Naive thymus-derived CD4-positive, alpha-beta T cell (primary cell): ENCODE measurements around the gene PRR14. TPM values are rescaled to one million over a fixed set of nuclear protein-coding genes. Genes with fewer than 3 reads are reported as not detected.
"Not testable (repeated sequence)": the region's sequence is repeated elsewhere in the genome, so short reads cannot be mapped to it uniquely, and the experiment has no call there.

Experiments used
- ATAC-seq: fragments of 150-1000 bp; cut with Tn5 transposase; 2 replicates; pipeline ENCODE4 v1.10.0; 2021; ENCODE audit warnings: mild to moderate bottlenecking, moderate library complexity
- CTCF ChIA-PET: fragments of 350-600 bp; sonication (Branson Sonifier 250); formaldehyde crosslinking; loops from one replicate; lab custom pipeline; 2021; ENCODE audit warnings: antibody characterized with exemption; lab: Charles Lee
- POLR2A ChIA-PET: fragments of 350-600 bp; sonication (Branson Sonifier 250); formaldehyde crosslinking; loops from one replicate; lab custom pipeline; 2021; ENCODE audit warnings: antibody characterized with exemption, inconsistent platforms; lab: Charles Lee
- DNase-seq, 9 donors: peaks; one replicate each; pipeline versions ENCODE4 v3.0.0 to v3.0.0-alpha.2; 2020 to 2022; ENCODE audit warnings: mixed read lengths in 1 of 9
- H3K27ac ChIP-seq: one replicate; pipeline ENCODE4 v1.7.0; 2013; ENCODE audit warnings: mild to moderate bottlenecking, low read depth, low read length, moderate library complexity
- H3K27me3 ChIP-seq, 2 donors: one replicate each; pipeline ENCODE4 v1.7.0; 2013; ENCODE audit warnings: low read length in 2 of 2, mild to moderate bottlenecking in 2 of 2, moderate library complexity in 2 of 2; ENCODE audit not compliant: control insufficient read depth in 2 of 2, insufficient read depth in 2 of 2
- H3K36me3 ChIP-seq, 3 experiments: 1 replicate in 2 of 3; 2 replicates in 1 of 3; pipeline ENCODE4 v1.7.0; 2013; ENCODE audit warnings: low read length in 3 of 3, mild to moderate bottlenecking in 3 of 3, moderate library complexity in 1 of 3; ENCODE audit not compliant: insufficient read depth in 3 of 3, control insufficient read depth in 2 of 3
- H3K4me1 ChIP-seq, 2 donors: one replicate each; pipeline ENCODE4 v1.7.0; 2013; ENCODE audit warnings: low read length in 2 of 2, mild to moderate bottlenecking in 2 of 2, moderate library complexity in 1 of 2; ENCODE audit not compliant: control insufficient read depth in 2 of 2, insufficient read depth in 2 of 2
- H3K4me3 ChIP-seq: 2 replicates; pipeline ENCODE4 v1.7.0; 2013; ENCODE audit warnings: mild to moderate bottlenecking, low read length
- H3K9me3 ChIP-seq, 3 experiments: 1 replicate in 2 of 3; 2 replicates in 1 of 3; pipeline ENCODE4 v1.7.0; 2013; ENCODE audit warnings: low read length in 3 of 3; ENCODE audit not compliant: control insufficient read depth in 2 of 3
- H3K27ac Mint-ChIP-seq, 9 donors: one replicate each; pipeline ENCODE4 v1.8.0; 2020 to 2022; ENCODE audit warnings: mixed read lengths in 9 of 9, mild to moderate bottlenecking in 8 of 9, moderate library complexity in 5 of 9, inconsistent platforms in 2 of 9
- H3K27me3 Mint-ChIP-seq, 5 donors: one replicate each; pipeline ENCODE4 v1.8.0; 2021 to 2022; ENCODE audit warnings: mixed read lengths in 5 of 5, mild to moderate bottlenecking in 1 of 5
- H3K36me3 Mint-ChIP-seq, 5 donors: one replicate each; pipeline ENCODE4 v1.8.0; 2020 to 2022; ENCODE audit warnings: mixed read lengths in 5 of 5, mild to moderate bottlenecking in 3 of 5, inconsistent platforms in 1 of 5
- H3K4me1 Mint-ChIP-seq, 7 donors: one replicate each; pipeline ENCODE4 v1.8.0; 2020 to 2022; ENCODE audit warnings: mixed read lengths in 7 of 7, mild to moderate bottlenecking in 3 of 7, inconsistent platforms in 1 of 7
- H3K4me3 Mint-ChIP-seq, 10 donors: one replicate each; pipeline ENCODE4 v1.8.0; 2020 to 2022; ENCODE audit warnings: mild to moderate bottlenecking in 10 of 10, mixed read lengths in 10 of 10, moderate library complexity in 6 of 10, inconsistent platforms in 2 of 10
- H3K9me3 Mint-ChIP-seq, 11 donors: one replicate each; pipeline ENCODE4 v1.8.0; 2020 to 2022; ENCODE audit warnings: mixed read lengths in 11 of 11, mild to moderate bottlenecking in 4 of 11, inconsistent platforms in 1 of 11, moderate library complexity in 1 of 11
- intact Hi-C, 2 donors: fragments of 100-400 bp; cut with micrococcal nuclease; formaldehyde crosslinking; loops; one replicate each; pipeline ENCODE4 v1.15.1; 2023
- polyA plus RNA-seq, 2 donors: library from polyadenylated mRNA; unstranded; fragments of 300-500 nt; fragmentation: Illumina TruSeq; gene quantifications; one replicate each; pipeline ENCODE4 v1.2.3, GENCODE V29; 2021
- total RNA-seq, 6 experiments: library from RNA in 5 of 6; stranded (reverse) in 5 of 6; gene quantifications; 1 replicate in 5 of 6; 2 replicates in 1 of 6; pipeline ENCODE4 v1.2.3 and lab custom pipeline; 2021 to 2026

The PRR14 gene
- total and polyA plus RNA-seq, 7 experiments from 2014 or later, result 13.3 to 91.9 (median 69.4) TPM

DNA sequence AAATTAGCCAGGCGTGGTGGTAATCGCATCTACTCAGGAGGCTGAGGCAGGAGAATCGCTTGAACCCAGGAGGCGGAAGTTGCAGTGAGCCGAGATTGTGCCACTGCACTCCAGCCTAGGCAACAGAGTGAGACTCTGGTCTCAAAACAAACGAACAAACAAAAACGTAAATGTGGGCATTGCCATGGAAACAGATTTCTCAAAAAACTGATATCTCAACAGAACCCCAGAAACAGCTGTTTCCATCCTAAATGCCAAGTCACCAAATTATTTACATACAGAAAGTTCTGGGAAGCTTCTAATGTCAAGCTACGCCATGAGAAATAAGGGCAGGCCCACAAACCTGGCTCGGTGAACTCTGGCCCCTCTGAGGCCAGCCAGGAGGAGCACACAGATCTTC, 24.5 kb upstream of the PRR14 start:
- H3K27ac ChIP-seq, result no peak overlapping the region
- ChIA-PET POLR2A (interaction anchor here (0.7 to 1.1 kb wide), 2 partner anchors 16 to 189 kb away, joined by 3 to 5 read pairs; partner anchors contain the start of gene ZNF689), CTCF (interaction anchor here (0.5 to 1.3 kb wide), 2 partner anchors 67 to 196 kb away, joined by 3 read pairs; partner anchors contain the start of gene DCTPP1)
- Mint-ChIP-seq H3K27ac (no peak overlapping the region), H3K4me1 (peaks cover 4 to 16% (median 6%) of the 10 kb centered on the region in 7 donors), H3K27me3 (peaks cover 0 to 15% (median 0%) of the 10 kb centered on the region in 5 donors), H3K36me3 (no peaks in the 10 kb centered on the region), H3K4me3 (no peak overlapping the region), H3K9me3 (no peaks in the 10 kb centered on the region)
- DNase-seq (no peak), ATAC-seq (no peak)
- H3K4me1 ChIP-seq, result no peaks in the 10 kb centered on the region
- H3K4me3 ChIP-seq, result no peak overlapping the region
- H3K36me3 ChIP-seq, result no peaks in the 10 kb centered on the region
- no peaks in the 10 kb centered on the region for H3K9me3 ChIP-seq
- H3K27me3 ChIP-seq, result no peaks in the 10 kb centered on the region
- intact Hi-C loops, result no loop called here

DNA sequence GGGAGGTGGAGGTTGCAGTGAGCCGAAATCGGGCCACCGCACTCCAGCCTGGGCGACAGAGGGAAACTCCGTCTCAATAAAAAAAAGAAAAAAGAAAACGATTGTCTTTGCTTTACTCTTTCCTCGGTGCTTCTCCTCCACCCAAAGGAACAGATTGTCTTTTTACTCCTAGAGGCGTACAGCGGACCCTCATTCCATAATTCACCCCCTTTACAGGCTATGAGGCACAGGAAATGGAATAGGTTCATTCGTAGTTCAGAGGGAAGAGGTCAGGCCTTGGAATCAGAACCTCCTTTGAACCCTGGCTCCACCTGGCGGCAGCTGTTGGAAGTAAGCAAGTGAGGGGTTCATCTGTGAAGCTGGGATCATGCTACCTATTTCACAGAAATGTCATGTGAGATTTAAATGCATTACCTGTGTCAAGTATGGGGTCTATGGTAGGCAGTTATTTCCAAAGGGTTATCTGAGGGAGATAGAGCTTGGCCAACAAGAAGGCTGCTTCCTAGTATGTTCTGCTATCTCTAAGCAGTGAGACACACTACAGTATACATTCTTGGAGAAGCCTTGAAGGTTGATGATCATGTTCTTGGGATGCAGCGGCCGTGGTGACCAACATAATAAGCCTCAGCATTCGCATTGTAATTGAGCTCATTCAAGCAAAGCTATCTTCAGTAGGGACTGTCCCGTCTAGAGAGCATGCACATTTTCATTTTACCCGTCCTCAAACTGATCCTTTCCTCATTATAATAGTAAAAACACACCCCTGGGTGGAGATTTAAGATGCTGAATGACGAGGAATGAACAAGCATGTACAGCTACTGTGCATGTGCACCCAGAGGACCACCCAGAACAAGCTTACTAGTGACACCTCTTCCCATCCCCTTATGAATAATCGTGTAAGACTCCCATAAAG, 21.9 kb upstream of the PRR14 start:
- DNase-seq (peak; percentile 64 to 89 (median 80)), ATAC-seq (peak; percentile 97)
- peaks cover 4 to 12% (median 8%) of the 10 kb centered on the region in 7 donors for H3K4me1 Mint-ChIP-seq
- intact Hi-C loops, result loop anchor here (1.0 to 2.0 kb wide), 9 partner anchors 19 to 586 kb away; partner anchors contain the start of genes DCTPP1 (in 1 of the 2), FBRS (in 1 of the 2), SEPHS2 (in 1 of the 2) and ZNF689 (in 1 of the 2)
- H3K27ac Mint-ChIP-seq, result peak overlapping the region in 8 of 9 donors; percentile 58 to 89 (median 80)
- Histone ChIP-seq H3K36me3 (no peaks in the 10 kb centered on the region), H3K4me3 (peak overlapping the region; percentile 51), H3K27ac (peak overlapping the region; percentile 60), H3K27me3 (no peaks in the 10 kb centered on the region), H3K9me3 (no peaks in the 10 kb centered on the region), H3K4me1 (peaks cover 0 to 3% of the 10 kb centered on the region in 2 donors)
- H3K27me3 Mint-ChIP-seq, result peaks cover 0 to under 1% (median 0%) of the 10 kb centered on the region in 5 donors
- no peaks in the 10 kb centered on the region for H3K9me3 Mint-ChIP-seq
- H3K4me3 Mint-ChIP-seq, result peak overlapping the region; percentile 58 to 85 (median 72)
- ChIA-PET POLR2A (interaction anchor here (0.6 to 1.5 kb wide), 12 partner anchors 15 to 574 kb away, joined by 3 to 6 read pairs (median 4); partner anchors contain the start of genes DCTPP1, FBRS, ZNF688 and ZNF689), CTCF (interaction anchor here (0.6 to 2.9 kb wide), 23 partner anchors 8 to 517 kb away, joined by 3 to 14 read pairs (median 4); partner anchors contain the start of genes DCTPP1, FBRS, PRR14 and ZNF688)
- H3K36me3 Mint-ChIP-seq, result no peaks in the 10 kb centered on the region

DNA sequence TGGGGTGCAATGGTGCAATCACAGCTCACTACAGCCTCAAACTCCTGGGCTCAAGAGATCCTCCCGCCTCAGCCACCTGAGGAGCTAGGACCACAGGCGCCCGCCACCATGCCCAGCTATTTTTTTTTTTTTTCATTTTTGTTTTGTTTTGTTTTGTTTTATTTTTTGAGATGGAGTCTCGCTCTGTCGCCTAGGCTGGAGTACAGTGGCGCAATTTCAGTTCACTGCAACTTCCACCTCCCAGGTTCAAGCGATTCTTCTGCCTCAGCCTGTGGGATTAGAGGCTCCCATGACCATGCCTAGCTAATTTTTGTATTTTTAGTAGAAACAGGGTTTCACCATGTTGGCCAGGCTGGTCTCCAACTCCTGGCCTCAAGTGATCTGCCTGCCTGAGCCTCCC, 18.3 kb upstream of the PRR14 start:
- H3K27ac ChIP-seq, H3K27ac Mint-ChIP-seq, DNase-seq, H3K36me3 Mint-ChIP-seq, ATAC-seq, H3K4me3 Mint-ChIP-seq, H3K27me3 ChIP-seq, H3K27me3 Mint-ChIP-seq, H3K9me3 ChIP-seq, H3K9me3 Mint-ChIP-seq, H3K36me3 ChIP-seq, H3K4me3 ChIP-seq, H3K4me1 ChIP-seq: not testable (repeated sequence)
- CTCF ChIA-PET, result interaction anchor here (0.6 kb wide), 2 partner anchors 102 to 173 kb away, joined by 3 to 5 read pairs; no protein-coding TSS in a partner anchor
- peaks cover 10 to 28% (median 22%) of the 10 kb centered on the region in 7 donors for H3K4me1 Mint-ChIP-seq
- intact Hi-C loops, result loop anchor here in 1 of 2 donors (5.0 kb wide), 1 partner anchor 185 kb away; the partner anchor contains the start of gene SEPHS2
- POLR2A ChIA-PET, result interaction anchor here (0.6 to 1.3 kb wide), 8 partner anchors 18 to 202 kb away, joined by 3 to 6 read pairs (median 3); partner anchors contain the start of genes DCTPP1 and PRR14

- CTCF ChIA-PET, result interaction anchor here (0.6 kb wide), 1 partner anchor 156 kb away, joined by 4 read pairs; no protein-coding TSS in a partner anchor
- no peak for ATAC-seq
- intact Hi-C loops, result loop anchor here in 1 of 2 donors (5.0 kb wide), 1 partner anchor 186 kb away; the partner anchor contains the start of gene SEPHS2
These were observed 17.2 kb upstream of the PRR14 start for GRCh38 chr16:30633526-30633925.

DNA sequence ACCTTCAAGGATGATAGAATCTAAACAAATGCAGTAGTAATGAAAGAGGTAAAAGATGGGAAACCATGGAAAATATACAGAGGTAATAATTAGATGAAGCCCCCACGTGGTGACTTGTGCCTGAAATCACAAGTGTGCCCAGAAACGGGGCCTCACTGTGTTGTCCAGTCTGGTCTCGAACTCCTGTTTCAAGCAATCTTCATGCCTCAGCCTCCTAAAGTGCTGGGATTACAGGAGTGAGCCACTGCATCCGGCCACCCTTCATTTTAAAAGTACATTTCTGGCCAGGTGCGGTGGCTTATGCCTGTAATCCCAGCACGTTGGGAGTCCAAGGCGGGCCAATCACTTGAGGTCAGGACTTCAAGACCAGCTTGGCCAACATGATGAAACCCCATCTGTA, 14.2 kb upstream of the PRR14 start:
- ATAC-seq, result no peak
- H3K36me3 ChIP-seq, result no peaks in the 10 kb centered on the region
- Mint-ChIP-seq H3K27ac (peak overlapping the region in 1 of 9 donors; percentile 2), H3K4me1 (peaks cover 6 to 18% (median 16%) of the 10 kb centered on the region in 7 donors), H3K4me3 (no peak overlapping the region), H3K9me3 (no peaks in the 10 kb centered on the region), H3K36me3 (no peaks in the 10 kb centered on the region), H3K27me3 (no peaks in the 10 kb centered on the region)
- no peak overlapping the region for H3K27ac ChIP-seq
- H3K4me3 ChIP-seq, result no peak overlapping the region
- ChIA-PET POLR2A (interaction anchor here (0.6 to 2.0 kb wide), 4 partner anchors 13 to 267 kb away, joined by 3 to 6 read pairs (median 4); no protein-coding TSS in a partner anchor), CTCF (interaction anchor here (1.1 kb wide), 1 partner anchor 594 kb away, joined by 3 read pairs; no protein-coding TSS in a partner anchor)
- no peaks in the 10 kb centered on the region for H3K9me3 ChIP-seq
- intact Hi-C loops, result no loop called here
- no peak for DNase-seq
- no peaks in the 10 kb centered on the region for H3K27me3 ChIP-seq
- peaks cover 4 to 7% of the 10 kb centered on the region in 2 donors for H3K4me1 ChIP-seq

More at GRCh38 chr16:30633526-30633925, 17.2 kb upstream of the PRR14 start:
- Mint-ChIP-seq H3K4me1 (peaks cover 10 to 25% (median 20%) of the 10 kb centered on the region in 7 donors), H3K27me3 (no peaks in the 10 kb centered on the region), H3K9me3 (no peaks in the 10 kb centered on the region), H3K36me3 (no peaks in the 10 kb centered on the region), H3K27ac (peak overlapping the region; percentile 92 to 99 (median 98)), H3K4me3 (peak overlapping the region; percentile 86 to 99 (median 92))
- POLR2A ChIA-PET, result interaction anchor here (0.5 to 1.8 kb wide), 15 partner anchors 14 to 568 kb away, joined by 3 to 10 read pairs (median 3); partner anchors contain the start of genes CORO1A, PRR14, ZNF689 and ZNF764
- no peaks in the 10 kb centered on the region for H3K9me3 ChIP-seq
- no peak for DNase-seq
- H3K4me3 ChIP-seq, result peak overlapping the region; percentile 68
- H3K27ac ChIP-seq, result peak overlapping the region; percentile 94
- H3K27me3 ChIP-seq, result no peaks in the 10 kb centered on the region
- peaks cover 4 to 7% of the 10 kb centered on the region in 2 donors for H3K4me1 ChIP-seq
- H3K36me3 ChIP-seq, result no peaks in the 10 kb centered on the region

DNA sequence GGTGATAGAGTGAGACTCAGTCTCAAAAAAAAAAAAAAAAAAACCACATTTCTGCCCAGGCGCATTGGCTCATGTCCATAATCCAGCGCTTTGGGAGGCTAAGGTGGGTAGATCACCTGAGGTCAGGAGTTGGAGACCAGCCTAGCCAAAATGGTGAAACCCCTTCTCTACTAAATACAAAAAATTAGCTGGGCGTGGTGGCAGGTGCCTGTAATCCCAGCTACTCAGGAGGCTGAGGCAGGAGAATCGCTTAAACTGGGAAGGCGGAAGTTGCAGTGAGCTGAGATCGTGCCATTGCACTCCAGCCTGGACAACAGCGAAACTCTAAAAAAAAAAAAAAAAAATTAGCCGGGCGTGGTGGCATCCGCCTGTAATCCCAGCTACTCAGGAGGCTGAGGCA, 13.6 kb upstream of the PRR14 start:
- H3K36me3 Mint-ChIP-seq, H3K9me3 ChIP-seq, H3K4me3 ChIP-seq, H3K36me3 ChIP-seq, H3K4me1 ChIP-seq, DNase-seq, H3K27me3 Mint-ChIP-seq, ATAC-seq, H3K27me3 ChIP-seq, intact Hi-C loops, H3K9me3 Mint-ChIP-seq, H3K27ac ChIP-seq, H3K27ac Mint-ChIP-seq, H3K4me3 Mint-ChIP-seq: not testable (repeated sequence)
- peaks cover 6 to 18% (median 16%) of the 10 kb centered on the region in 7 donors for H3K4me1 Mint-ChIP-seq
- ChIA-PET POLR2A (interaction anchor here (0.6 to 0.8 kb wide), 2 partner anchors 229 to 268 kb away, joined by 3 read pairs; no protein-coding TSS in a partner anchor), CTCF (interaction anchor here (0.6 to 1.3 kb wide), 3 partner anchors 8 to 595 kb away, joined by 3 to 6 read pairs (median 3); no protein-coding TSS in a partner anchor)
